GM23338 (cell line): ENCODE data around the gene KCNK1. TPM values are rescaled to one million over a fixed set of nuclear protein-coding genes. Genes with fewer than 3 reads are reported as not detected.
"Not testable (repeated sequence)": the region's sequence is repeated elsewhere in the genome, so short reads cannot be mapped to it uniquely, and the experiment has no call there.

Experiments
- ATAC-seq: fragments of 200-7000 bp; cut with Tn5 transposase; 3 replicates; pipeline ENCODE4 v1.9.1; 2020
- DNase-seq: peaks from one replicate; pipeline ENCODE4 v3.0.0-alpha.2; 2015; ENCODE audit warnings: low spot score
- H2AFZ ChIP-seq: fragments of 200-600 bp; sonication (generic); 2 replicates; pipeline ENCODE4 v1.8.0; 2016; ENCODE audit warnings: antibody characterized with exemption, mild to moderate bottlenecking, moderate library complexity
- H3F3A ChIP-seq: fragments of 200-600 bp; sonication (generic); replicated peaks from 2 replicates; pipeline ENCODE4 v1.8.0; 2017; ENCODE audit warnings: antibody characterized with exemption, mixed run types, low read depth
- H3K27ac ChIP-seq: fragments of 200-600 bp; sonication (generic); 2 replicates; pipeline ENCODE4 v1.6.1; 2016; ENCODE audit warnings: low read depth
- H3K27me3 ChIP-seq: fragments of 200-600 bp; sonication (generic); 2 replicates; pipeline ENCODE4 v1.8.0; 2016; ENCODE audit warnings: mild to moderate bottlenecking, mixed run types, moderate library complexity; ENCODE audit not compliant: insufficient read depth
- H3K36me3 ChIP-seq: fragments of 200-600 bp; sonication (generic); 2 replicates; pipeline ENCODE4 v1.8.0; 2016; ENCODE audit warnings: mild to moderate bottlenecking; ENCODE audit not compliant: insufficient read depth
- H3K4me1 ChIP-seq: fragments of 200-600 bp; sonication (generic); 2 replicates; pipeline ENCODE4 v1.8.0; 2016; ENCODE audit warnings: mild to moderate bottlenecking, moderate library complexity; ENCODE audit not compliant: insufficient read depth
- H3K4me2 ChIP-seq: fragments of 200-600 bp; sonication (generic); 2 replicates; pipeline ENCODE4 v1.7.1; 2017; ENCODE audit warnings: mixed run types
- H3K4me3 ChIP-seq: fragments of 200-600 bp; sonication (generic); 2 replicates; pipeline ENCODE4 v1.6.1; 2016; ENCODE audit warnings: mixed run types
- H3K79me2 ChIP-seq: fragments of 200-600 bp; sonication (generic); replicated peaks from 2 replicates; pipeline ENCODE4 v1.8.0; 2017; ENCODE audit warnings: mild to moderate bottlenecking; ENCODE audit not compliant: insufficient read depth
- H3K9me2 ChIP-seq: fragments of 200-600 bp; sonication (generic); 2 replicates; pipeline ENCODE4 v1.8.0; 2017; ENCODE audit not compliant: insufficient read depth
- H4K20me1 ChIP-seq: fragments of 200-600 bp; sonication (generic); replicated peaks from 2 replicates; pipeline ENCODE4 v1.8.0; 2017; ENCODE audit warnings: mild to moderate bottlenecking; ENCODE audit not compliant: insufficient read depth
- H3K27ac Mint-ChIP-seq: 2 replicates; pipeline ENCODE4 v1.8.0; 2020; ENCODE audit warnings: inconsistent platforms, mild to moderate bottlenecking, moderate library complexity, mixed read lengths
- H3K27me3 Mint-ChIP-seq: 3 replicates; pipeline ENCODE4 v1.8.0; 2022; ENCODE audit warnings: low read depth, mild to moderate bottlenecking, moderate library complexity, mixed read lengths, inconsistent platforms; ENCODE audit not compliant: insufficient read depth, poor library complexity
- H3K36me3 Mint-ChIP-seq: 3 replicates; pipeline ENCODE4 v1.8.0; 2021; ENCODE audit warnings: low read depth, mild to moderate bottlenecking, inconsistent platforms, moderate library complexity, mixed read lengths
- H3K4me1 Mint-ChIP-seq: 3 replicates; pipeline ENCODE4 v1.8.0; 2020; ENCODE audit warnings: mild to moderate bottlenecking, inconsistent platforms, mixed read lengths
- H3K4me3 Mint-ChIP-seq: 3 replicates; pipeline ENCODE4 v1.8.0; 2021; ENCODE audit warnings: moderate library complexity, mild to moderate bottlenecking, inconsistent platforms, mixed read lengths
- H3K9me3 Mint-ChIP-seq: 3 replicates; pipeline ENCODE4 v1.8.0; 2020; ENCODE audit warnings: moderate library complexity, mild to moderate bottlenecking, inconsistent platforms, mixed read lengths
- EZH2 ChIP-seq: fragments of 200-600 bp; sonication (generic); IDR thresholded peaks from one replicate; pipeline ENCODE4 v1.8.0; 2017; ENCODE audit warnings: antibody characterized with exemption, mild to moderate bottlenecking, low read depth; ENCODE audit not compliant: unreplicated experiment
- POLR2AphosphoS5 ChIP-seq: IDR thresholded peaks from 2 replicates; pipeline ENCODE4 v1.6.1; 2016; ENCODE audit warnings: antibody characterized with exemption, low read depth
- ZNF462 ChIP-seq: fragments of 250-450 bp; sonication (Bioruptor Pico); IDR thresholded peaks from 2 replicates; pipeline ENCODE4 v1.5.0; 2020; ENCODE audit warnings: mild to moderate bottlenecking, moderate library complexity
- polyA plus RNA-seq: library from polyadenylated mRNA; unstranded; fragments of >200 nt; fragmentation: Nextera tagmentation; extraction: Ambion mirVana; gene quantifications from 2 replicates; pipeline ENCODE4 v1.2.1, GENCODE V29; 2016
- total RNA-seq: library from RNA; depleted of rRNA; stranded (reverse); fragments of >200 nt; shearing (Covaris generic); gene quantifications from 2 replicates; pipeline ENCODE4 v1.2.3, GENCODE V29; 2014
- TF ChIP-seq, protein P1 (sequence below), 2 experiments: fragments of 200-600 bp in 1 of 2; sonication (generic) in 1 of 2; conservative IDR thresholded peaks; 2 replicates each; pipeline versions ENCODE4 v1.5.1 to v1.6.1; 2016 to 2017; ENCODE audit warnings: antibody characterized with exemption in 2 of 2, low read depth in 2 of 2, mild to moderate bottlenecking in 2 of 2, moderate library complexity in 1 of 2

KCNK1 gene
- total and polyA plus RNA-seq, 2 experiments from 2014 or later, result 10.1 to 12.7 TPM

DNA sequence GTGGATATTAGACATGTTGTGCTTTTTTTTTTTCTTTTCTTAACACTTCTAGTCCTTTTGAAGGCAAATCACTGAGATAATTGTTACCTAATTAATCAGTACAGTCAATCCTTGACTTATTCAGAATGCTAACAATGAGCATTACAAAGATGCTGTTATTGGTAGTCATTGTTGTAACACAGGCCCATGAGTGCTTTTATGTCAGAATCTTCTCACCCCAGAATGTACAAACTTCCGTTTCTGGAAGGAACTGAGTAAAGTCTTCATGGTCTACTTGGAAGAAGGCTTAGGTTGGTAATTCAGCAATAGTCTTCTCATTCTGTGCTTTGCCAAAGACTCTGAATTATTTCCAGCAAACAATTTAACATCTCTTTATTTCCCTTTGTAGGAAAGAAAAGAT, 3.1 kb downstream of the KCNK1 start (continued):
- TF ChIP-seq ZNF462 (CRISPR knock-in tag) (no peak), POLR2AphosphoS5 (no peak), EZH2 (no peak)
- TF ChIP-seq, protein P1, sequence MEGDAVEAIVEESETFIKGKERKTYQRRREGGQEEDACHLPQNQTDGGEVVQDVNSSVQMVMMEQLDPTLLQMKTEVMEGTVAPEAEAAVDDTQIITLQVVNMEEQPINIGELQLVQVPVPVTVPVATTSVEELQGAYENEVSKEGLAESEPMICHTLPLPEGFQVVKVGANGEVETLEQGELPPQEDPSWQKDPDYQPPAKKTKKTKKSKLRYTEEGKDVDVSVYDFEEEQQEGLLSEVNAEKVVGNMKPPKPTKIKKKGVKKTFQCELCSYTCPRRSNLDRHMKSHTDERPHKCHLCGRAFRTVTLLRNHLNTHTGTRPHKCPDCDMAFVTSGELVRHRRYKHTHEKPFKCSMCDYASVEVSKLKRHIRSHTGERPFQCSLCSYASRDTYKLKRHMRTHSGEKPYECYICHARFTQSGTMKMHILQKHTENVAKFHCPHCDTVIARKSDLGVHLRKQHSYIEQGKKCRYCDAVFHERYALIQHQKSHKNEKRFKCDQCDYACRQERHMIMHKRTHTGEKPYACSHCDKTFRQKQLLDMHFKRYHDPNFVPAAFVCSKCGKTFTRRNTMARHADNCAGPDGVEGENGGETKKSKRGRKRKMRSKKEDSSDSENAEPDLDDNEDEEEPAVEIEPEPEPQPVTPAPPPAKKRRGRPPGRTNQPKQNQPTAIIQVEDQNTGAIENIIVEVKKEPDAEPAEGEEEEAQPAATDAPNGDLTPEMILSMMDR (conservative IDR thresholded peaks at IDR 0.05; ENCODE audit: low read depth in 2 of 2), result no peak

- Histone ChIP-seq H3K4me1 (peaks cover 19% of the 10 kb centered on the region), H3K79me2 (peaks cover 46% of the 10 kb centered on the region), H4K20me1 (peaks cover 13% of the 10 kb centered on the region), H3K27me3 (peaks cover 21% of the 10 kb centered on the region)
- H3K36me3 Mint-ChIP-seq, result peaks cover 18% of the 10 kb centered on the region
- not testable (repeated sequence) for H3K27ac Mint-ChIP-seq, DNase-seq, H3K27ac ChIP-seq, H3K4me3 Mint-ChIP-seq, H3K4me3 ChIP-seq, H3K9me2 ChIP-seq, H2AFZ ChIP-seq, H3K27me3 Mint-ChIP-seq, H3F3A ChIP-seq, H3K36me3 ChIP-seq, ATAC-seq, H3K4me2 ChIP-seq, H3K9me3 Mint-ChIP-seq
- H3K4me1 Mint-ChIP-seq, result peaks cover 26% of the 10 kb centered on the region
Measured at GRCh38 chr1:233619414-233619813, 5.5 kb downstream of the KCNK1 start.
